ENCODE measurements around the gene PRDM16.

PRDM16 gene

DNA sequence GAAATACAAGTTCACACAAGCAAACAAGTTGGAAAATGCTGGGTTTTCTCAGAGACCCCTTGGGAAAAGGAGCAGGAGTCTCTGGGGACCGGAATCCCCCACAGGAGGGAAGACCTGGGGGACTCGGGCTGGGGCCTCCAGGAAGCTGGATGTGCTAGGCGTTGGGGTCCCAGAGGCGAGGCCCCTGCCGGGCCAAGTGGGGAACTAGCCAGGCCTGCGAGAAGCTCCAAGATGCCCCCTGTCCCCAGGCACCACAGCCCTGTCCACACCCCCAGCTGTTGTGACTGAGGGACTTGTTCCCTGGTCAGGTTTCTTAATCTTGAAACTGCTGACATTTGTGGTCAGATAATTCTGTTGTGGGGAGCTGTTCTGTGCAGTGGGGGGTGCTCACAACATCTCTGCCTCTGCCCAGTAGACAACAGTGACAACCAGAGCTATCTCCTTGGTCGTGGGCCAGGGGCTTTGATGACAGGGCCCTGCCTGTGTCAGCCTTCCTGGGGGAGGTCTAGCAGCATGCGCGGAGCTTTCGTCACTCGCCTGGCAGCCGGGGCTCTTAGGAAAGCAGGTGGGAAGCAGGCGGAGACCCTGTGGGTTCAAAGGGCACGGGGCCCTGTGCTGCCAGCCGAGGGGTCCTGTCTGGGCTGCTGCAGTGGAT, 259.1 kb downstream of the PRDM16 start:
- no peak for ATAC-seq

- ATAC-seq, result no peak
Observed at GRCh38 chr1:3329640-3330281, 260.8 kb downstream of the PRDM16 start.

GRCh38 chr1:3330771-3331245, 261.8 kb downstream of the PRDM16 start:
- no peak for ATAC-seq

DNA sequence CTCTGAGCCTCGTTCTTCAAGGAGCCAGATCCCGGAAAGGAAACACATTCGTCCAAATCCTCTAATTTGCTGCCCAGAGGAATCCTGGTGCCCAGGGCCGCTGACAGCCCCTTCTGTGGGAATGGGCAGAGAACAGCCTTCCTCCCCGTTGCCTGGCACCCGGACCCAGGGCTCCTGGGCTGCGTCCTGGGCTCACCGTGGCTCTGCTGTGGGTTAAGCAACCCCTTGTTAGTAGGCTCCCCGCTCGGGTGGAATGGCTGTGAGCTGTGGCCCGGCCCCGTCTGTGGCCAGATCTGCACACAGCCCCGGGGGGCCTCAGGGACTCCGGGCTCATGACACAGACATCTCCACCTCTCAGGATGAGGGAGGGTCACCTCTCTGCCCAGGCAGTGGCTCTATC, 262.6 kb downstream of the PRDM16 start:
- ATAC-seq, result no peak

DNA sequence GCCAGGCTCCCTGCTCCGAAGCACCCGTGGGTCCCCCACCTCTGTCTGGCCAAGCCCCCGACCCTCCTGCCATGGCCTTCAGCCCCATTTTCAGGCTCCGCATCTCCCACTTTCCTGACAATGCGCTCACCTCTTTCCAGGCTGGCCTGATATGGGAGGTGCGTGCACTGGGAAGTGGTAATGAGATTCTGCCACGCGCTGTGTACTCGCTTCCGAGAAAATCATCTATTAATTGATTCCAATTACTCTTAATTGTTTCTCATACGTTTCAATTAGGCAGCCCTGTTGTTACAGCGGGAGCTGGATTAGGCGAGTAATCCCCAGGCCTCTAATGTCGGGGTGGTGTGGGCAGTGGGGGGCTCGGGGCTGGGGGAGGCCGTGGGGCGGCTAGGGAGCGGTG, 263.0 kb downstream of the PRDM16 start:
- ATAC-seq, result no peak

DNA sequence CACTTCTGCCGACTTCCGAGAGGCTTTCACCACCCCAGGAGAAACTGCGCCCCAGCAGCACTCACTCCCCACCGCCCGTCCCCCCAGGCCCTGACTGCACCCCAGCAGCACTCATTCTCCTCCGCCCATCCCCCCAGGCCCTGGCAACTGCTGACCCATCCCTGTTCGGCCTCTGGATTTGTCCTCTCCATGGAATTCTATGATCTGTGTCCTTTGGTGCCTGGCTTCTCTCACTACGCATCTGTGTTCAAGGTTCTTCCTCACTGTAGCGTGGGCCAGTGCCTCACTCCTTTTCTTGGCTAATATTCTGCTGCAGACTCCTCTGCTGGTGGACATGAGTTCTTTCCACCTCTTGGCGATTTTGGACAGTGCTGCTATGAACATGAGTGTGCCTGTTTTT, 263.7 kb downstream of the PRDM16 start:
- no peak for ATAC-seq

GRCh38 chr1:3333903-3334302, 264.9 kb downstream of the PRDM16 start:
- no peak for ATAC-seq

DNA sequence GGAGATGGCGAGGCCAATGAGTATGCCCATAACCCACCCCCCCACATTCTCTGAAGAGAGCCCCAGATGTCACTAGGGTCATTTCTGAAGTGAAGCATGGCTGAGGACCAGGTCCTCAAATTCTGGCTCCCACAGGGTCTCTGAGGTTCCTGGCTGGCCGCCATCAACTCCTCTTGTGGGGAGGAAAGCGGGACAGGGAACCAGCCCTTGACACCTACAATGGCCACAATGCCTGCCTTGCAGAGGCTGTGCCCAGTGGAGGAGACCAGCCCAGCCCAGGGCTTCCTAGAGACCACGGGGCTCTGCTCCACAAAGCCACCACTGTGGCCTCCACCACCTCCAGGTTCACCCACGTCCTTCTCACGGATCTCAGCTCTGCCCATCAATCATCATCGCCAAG, 265.4 kb downstream of the PRDM16 start:
- no peak for ATAC-seq

DNA sequence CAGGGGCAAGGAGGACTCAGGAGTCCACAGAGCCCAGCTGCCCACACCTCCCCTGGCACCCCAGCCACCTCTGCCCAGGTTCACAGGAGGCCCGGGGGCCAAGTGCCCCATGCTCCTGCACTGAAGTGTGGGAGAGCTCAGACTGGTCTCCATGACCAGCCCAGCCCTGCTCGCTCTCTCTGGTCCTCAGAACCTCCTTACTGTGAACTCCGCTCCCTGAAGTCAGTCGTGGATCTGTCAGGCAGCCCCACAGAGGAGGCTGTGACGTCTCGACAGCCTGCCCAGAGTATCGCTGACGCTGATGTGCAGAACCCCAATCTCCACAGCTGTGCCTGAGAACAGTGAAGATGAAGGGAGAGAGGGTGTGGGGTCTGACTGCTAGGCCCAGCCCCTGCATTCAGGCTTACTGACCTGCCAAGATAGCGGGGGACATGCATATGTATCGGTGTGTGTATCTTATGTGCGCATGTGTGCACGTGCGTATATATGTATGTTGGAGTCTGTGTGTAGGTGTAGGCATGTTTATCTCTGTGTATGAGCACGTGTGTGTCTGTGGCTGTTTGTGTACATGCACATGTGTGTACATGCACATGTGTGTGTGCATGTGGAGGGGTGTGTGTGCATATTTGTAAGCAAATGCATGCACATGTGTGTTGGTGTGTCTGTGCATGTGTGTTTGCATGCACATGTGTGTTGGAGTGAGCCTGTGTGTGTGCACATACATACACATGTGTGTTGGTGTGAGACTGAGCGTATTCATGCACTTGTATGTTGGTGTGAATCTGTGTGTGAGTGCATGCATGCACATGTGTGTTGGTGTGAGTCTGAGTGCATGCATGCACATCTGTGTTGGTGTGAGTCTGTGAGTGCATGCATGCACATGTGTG, 267.0 kb downstream of the PRDM16 start:
- no peak for ATAC-seq

DNA sequence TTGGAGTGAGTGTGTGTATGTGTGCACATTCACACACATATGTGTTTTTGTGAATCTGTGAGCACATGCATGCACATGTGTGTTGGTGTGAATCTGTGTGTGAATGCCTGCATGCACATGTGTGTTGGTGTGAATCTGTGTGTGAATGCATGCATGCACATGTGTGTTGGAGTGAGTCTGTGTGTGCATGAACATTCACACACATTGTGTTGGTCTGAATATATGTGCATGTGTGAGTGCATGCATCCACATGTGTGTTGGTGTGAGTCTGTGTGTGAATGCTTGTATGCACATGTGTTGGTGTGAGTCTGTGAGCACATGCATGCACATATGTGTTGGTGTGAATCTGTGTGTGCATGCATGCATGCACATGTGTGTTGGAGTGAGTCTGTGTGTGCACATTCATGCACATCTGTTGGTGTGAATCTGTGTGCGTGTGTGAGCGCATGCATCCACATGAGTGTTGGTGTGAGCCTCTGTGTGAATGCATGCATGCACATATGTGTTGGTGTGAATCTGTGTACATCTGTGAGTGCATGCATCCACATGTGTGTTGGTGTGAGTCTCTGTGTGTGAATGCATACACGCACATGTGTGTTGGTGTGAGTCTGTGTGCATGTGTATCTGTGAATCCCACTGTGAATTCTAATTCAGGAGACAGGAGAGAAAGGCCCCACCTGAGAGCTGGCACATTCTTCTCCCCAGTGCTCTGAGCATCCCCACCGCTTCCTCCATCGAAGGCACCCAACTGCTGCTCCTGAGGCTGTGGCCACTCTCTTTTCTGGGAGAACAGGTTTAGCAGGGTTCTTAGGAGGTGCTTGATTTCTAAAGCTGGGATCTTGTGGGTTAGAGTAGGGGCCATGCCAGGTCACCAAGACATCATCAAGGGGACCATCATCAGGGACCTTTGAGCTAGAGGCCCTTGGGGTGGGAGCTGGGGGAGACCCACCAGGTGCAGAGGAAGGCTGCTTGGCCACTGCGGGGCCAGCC, 267.9 kb downstream of the PRDM16 start:
- ATAC-seq, result no peak

GRCh38 chr1:3337798-3338724, 269.1 kb downstream of the PRDM16 start:
- no peak for ATAC-seq

GRCh38 chr1:3338725-3339070, 269.7 kb downstream of the PRDM16 start:
- ATAC-seq, result no peak

DNA sequence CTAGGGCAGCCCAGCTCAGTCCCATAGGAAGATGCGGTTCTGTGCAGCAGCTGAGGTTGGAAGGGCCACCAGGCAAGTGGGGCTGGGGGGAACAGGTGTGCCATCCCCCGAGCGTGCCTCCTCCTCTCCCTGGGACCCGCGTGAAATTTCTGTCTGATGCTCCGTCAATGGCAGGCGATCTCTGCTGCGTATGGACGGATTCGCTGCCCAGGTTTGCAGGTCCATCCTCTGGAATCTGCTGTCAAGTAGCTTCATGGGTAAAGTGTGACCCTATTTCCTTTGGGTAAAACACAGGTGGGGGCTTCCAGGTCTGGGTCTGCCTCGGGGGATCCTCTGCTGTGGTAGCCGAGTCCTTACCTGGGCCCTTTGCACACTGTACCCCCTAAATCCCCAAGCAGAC, 270.9 kb downstream of the PRDM16 start:
- no peak for ATAC-seq

- ATAC-seq, result no peak
Observed at GRCh38 chr1:3340548-3341235, 271.7 kb downstream of the PRDM16 start.

GRCh38 chr1:3341236-3341994, 272.4 kb downstream of the PRDM16 start:
- no peak for ATAC-seq

DNA sequence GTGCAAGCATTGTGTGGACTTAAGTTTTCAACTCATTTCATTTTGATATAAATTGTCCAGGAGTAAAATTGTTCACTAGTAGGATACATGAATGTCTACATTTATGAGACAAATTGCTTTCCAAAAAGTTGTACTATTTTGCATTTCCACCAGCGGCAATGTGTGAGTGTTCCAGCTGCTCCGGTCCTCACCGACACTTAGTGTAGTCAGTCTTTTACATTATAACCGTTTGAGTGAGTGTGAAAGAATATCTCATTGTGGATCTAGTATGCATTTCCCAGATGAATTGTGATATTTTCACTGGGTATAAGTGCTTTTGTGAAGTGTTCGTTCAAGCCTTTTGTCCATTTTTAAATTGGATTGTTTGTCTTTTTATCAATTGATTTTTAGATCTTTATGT, 274.0 kb downstream of the PRDM16 start:
- no peak for ATAC-seq

- no peak for ATAC-seq
Observed at GRCh38 chr1:3344395-3344794, 275.4 kb downstream of the PRDM16 start.

DNA sequence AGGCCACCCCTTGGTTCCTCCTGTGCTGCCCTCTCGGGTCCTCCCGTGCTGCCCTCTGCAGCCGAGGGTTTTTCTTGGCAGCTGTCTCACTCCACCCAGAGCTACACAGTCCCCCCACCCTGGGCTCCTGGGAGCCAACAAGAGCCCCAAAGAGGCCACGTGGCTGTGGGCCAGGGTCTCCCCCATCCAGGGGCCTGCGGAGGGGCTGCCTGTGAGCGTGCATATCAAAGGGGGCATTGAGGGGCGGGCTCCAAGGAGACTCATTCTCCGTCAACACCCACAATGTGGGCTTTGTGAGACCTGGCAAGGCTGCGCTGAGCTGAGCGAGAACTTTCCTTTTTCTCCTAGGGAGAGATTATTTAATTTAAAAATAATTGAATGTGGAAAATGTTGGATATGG, 276.8 kb downstream of the PRDM16 start:
- no peak for ATAC-seq

GRCh38 chr1:3346478-3346877, 277.5 kb downstream of the PRDM16 start:
- no peak for ATAC-seq

All from activated CD4-positive, CD25-positive, alpha-beta regulatory T cell treated with anti-CD3 and anti-CD28 coated beads, Interleukin-2, amount 50 U/mL, for 24 hours (primary cell).